ENCODE results near the gene EPS15. TPM values are rescaled to one million over a fixed set of nuclear protein-coding genes. Genes with fewer than 3 reads are reported as not detected.

EPS15 gene
- total RNA-seq, 4 donors from 2014 or later = 53.5 to 106 (median 74.2) TPM

DNA sequence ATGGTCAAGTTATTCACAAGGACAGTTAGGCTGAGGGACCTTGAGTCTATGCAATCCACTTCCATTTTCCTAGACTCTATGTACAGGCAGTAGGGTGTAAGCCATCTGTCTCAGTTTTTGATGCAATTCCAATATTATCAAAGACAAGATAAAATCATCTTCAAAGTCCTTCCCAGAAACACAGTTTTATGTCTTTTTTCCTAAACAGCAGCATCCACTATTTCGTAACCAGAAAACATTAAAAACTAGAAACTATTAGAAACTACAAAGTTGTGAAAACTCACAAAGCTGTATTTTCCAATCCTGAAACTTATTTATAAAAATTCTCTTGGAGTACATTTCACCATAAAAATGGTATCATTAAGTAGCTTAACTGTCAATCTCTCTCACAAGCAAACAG is 93.8 kb downstream of the EPS15 start:
- Histone ChIP-seq H3K27me3 (no peaks in the 10 kb centered on the region), H3K36me3 (peaks cover 0 to 56% of the 10 kb centered on the region in 2 donors), H3K9me3 (peaks cover 0 to 5% (median 0%) of the 10 kb centered on the region in 3 donors), H3K27ac (no peak overlapping the region), H3K4me1 (peaks cover 0 to 33% (median 0%) of the 10 kb centered on the region in 3 donors), H3K4me3 (no peak overlapping the region)
- 96 to 100% methylated on average over 1 of the region's 1 CpG for WGBS, 2 donors (ENCODE audit: low coverage in 1 of 2)
- TF ChIP-seq POLR2A (IDR thresholded peaks at IDR 0.05) (no peak), CTCF (IDR thresholded peaks at IDR 0.05) (no peak), POLR2AphosphoS5 (IDR thresholded peaks at IDR 0.05) (no peak), EP300 (IDR thresholded peaks at IDR 0.05) (no peak)
- no peak for ATAC-seq

DNA sequence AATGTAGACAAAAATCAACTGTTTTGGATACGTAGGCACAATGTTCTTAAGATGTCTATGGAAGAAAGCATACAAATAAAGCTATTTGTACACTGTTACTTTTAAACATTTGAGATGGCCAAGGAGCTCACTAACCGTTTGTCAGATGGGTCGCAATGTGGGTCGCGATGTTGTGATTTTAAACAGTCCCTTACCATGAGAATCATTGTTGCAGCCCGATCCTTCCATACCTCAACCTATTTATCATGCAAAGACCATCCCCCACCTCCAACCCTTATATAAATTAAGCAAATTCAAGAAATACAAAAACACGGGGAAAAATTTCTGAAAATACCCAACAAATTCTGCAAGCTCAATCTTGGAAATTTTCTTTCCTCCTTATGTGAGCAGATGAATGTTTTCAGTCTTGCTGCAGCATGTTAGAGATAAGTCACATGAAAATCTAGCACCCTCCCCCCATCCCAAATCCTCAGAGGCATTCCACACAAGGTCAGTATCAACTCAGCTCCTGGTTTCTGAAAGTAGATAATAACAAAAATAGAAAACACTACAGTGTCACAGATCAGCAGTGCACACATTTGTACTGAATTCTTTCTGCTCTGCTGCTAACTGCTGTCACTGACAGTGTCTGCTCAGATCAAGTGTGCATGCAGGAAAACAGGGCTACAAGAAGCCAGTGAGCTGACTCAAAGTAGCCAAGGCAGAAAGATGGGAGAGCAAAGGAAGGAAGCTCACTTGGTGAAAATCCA is 95.8 kb downstream of the EPS15 start:
- peaks cover 0 to 4% (median 0%) of the 10 kb centered on the region in 3 donors for H3K9me3 ChIP-seq
- H3K4me1 ChIP-seq = peaks cover 0 to 33% (median 0%) of the 10 kb centered on the region in 3 donors
- no peak overlapping the region for H3K4me3 ChIP-seq
- ATAC-seq = no peak
- TF ChIP-seq EP300 (IDR thresholded peaks at IDR 0.05) = no peak
- TF ChIP-seq POLR2AphosphoS5 (IDR thresholded peaks at IDR 0.05) = no peak
- no peak for TF ChIP-seq CTCF (IDR thresholded peaks at IDR 0.05)
- no peak for TF ChIP-seq POLR2A (IDR thresholded peaks at IDR 0.05)
- peaks cover 0 to 47% of the 10 kb centered on the region in 2 donors for H3K36me3 ChIP-seq
- no peaks in the 10 kb centered on the region for H3K27me3 ChIP-seq
- WGBS, 2 donors (ENCODE audit: low coverage in 1 of 2) = 36 to 73% methylated on average over 7 of the region's 7 CpGs
- no peak overlapping the region for H3K27ac ChIP-seq

GRCh38 chr1:51422367-51423072 is 96.5 kb downstream of the EPS15 start:
- H3K27me3 ChIP-seq = no peaks in the 10 kb centered on the region
- TF ChIP-seq EP300 (IDR thresholded peaks at IDR 0.05) = no peak
- TF ChIP-seq POLR2AphosphoS5 (IDR thresholded peaks at IDR 0.05) = no peak
- no peak for TF ChIP-seq POLR2A (IDR thresholded peaks at IDR 0.05)
- TF ChIP-seq CTCF (IDR thresholded peaks at IDR 0.05) = no peak
- 50 to 67% methylated on average over 8 of the region's 8 CpGs for WGBS, 2 donors (ENCODE audit: low coverage in 1 of 2)
- peaks cover 0 to 41% of the 10 kb centered on the region in 2 donors for H3K36me3 ChIP-seq
- ATAC-seq = no peak
- H3K27ac ChIP-seq = no peak overlapping the region
- no peaks in the 10 kb centered on the region for H3K9me3 ChIP-seq
- H3K4me1 ChIP-seq = peaks cover 0 to 33% (median under 1%) of the 10 kb centered on the region in 3 donors
- no peak overlapping the region for H3K4me3 ChIP-seq

- peak; percentile 53 for ATAC-seq
- TF ChIP-seq POLR2A (IDR thresholded peaks at IDR 0.05) = no peak
- TF ChIP-seq EP300 (IDR thresholded peaks at IDR 0.05) = no peak
- no peak for TF ChIP-seq POLR2AphosphoS5 (IDR thresholded peaks at IDR 0.05)
- no peak for TF ChIP-seq CTCF (IDR thresholded peaks at IDR 0.05)
- peaks cover 0 to 35% of the 10 kb centered on the region in 2 donors for H3K36me3 ChIP-seq
- no peak overlapping the region for H3K27ac ChIP-seq
- no peaks in the 10 kb centered on the region for H3K27me3 ChIP-seq
- H3K9me3 ChIP-seq = no peaks in the 10 kb centered on the region
- H3K4me3 ChIP-seq = no peak overlapping the region
- peaks cover 0 to 37% (median 3%) of the 10 kb centered on the region in 3 donors for H3K4me1 ChIP-seq
Observed at GRCh38 chr1:51421964-51422363, 97.1 kb downstream of the EPS15 start.

Data from gastroesophageal sphincter (tissue), 4 donors.